SK-N-SH treated with all-trans-retinoic acid at 6 μM for 48 hours (cell line): Measurements from ENCODE around the gene HRAS.

Experiments used
- ATAC-seq: fragments of 200-7000 bp; cut with Tn5 transposase; 3 replicates; pipeline ENCODE4 v1.9.1; 2020; ENCODE audit warnings: mild to moderate bottlenecking, moderate library complexity
- ARNTL ChIP-seq: fragments of 450-650 bp; formaldehyde crosslinking; IDR thresholded peaks from 2 replicates; pipeline ENCODE4 v1.5.0; 2020; ENCODE audit warnings: low read depth, mild to moderate bottlenecking, moderate library complexity, borderline replicate concordance
- BACH2 ChIP-seq: fragments of 250-450 bp; sonication (Bioruptor Pico); IDR thresholded peaks from 2 replicates; pipeline ENCODE4 v1.9.0; 2021; ENCODE audit warnings: mild to moderate bottlenecking, borderline replicate concordance
- CREB5 ChIP-seq: fragments of 250-450 bp; sonication (Bioruptor Pico); IDR thresholded peaks from 2 replicates; pipeline ENCODE4 v1.5.1; 2020; ENCODE audit warnings: low read depth, mild to moderate bottlenecking, moderate library complexity
- CSDC2 ChIP-seq: fragments of 250-450 bp; sonication (Bioruptor Pico); IDR thresholded peaks from 2 replicates; pipeline ENCODE4 v1.5.0; 2020; ENCODE audit warnings: mild to moderate bottlenecking, moderate library complexity
- CSRNP3 ChIP-seq: fragments of 250-450 bp; sonication (Bioruptor Pico); IDR thresholded peaks from 2 replicates; pipeline ENCODE4 v1.5.1; 2021; ENCODE audit warnings: mild to moderate bottlenecking, moderate library complexity
- GLIS3 ChIP-seq: fragments of 250-450 bp; sonication (Bioruptor Pico); IDR thresholded peaks from 2 replicates; pipeline ENCODE4 v1.5.0; 2020; ENCODE audit warnings: mild to moderate bottlenecking, moderate library complexity
- ISL1 ChIP-seq: fragments of 250-450 bp; sonication (Bioruptor Pico); IDR thresholded peaks from 2 replicates; pipeline ENCODE4 v2.1.2; 2022; ENCODE audit warnings: mild to moderate bottlenecking, moderate library complexity
- OSR1 ChIP-seq: fragments of 250-450 bp; sonication (Bioruptor Pico); IDR thresholded peaks from 2 replicates; pipeline ENCODE4 v1.8.0; 2022; ENCODE audit warnings: moderate library complexity, mild to moderate bottlenecking, inconsistent platforms
- PATZ1 ChIP-seq: fragments of 250-450 bp; sonication (Bioruptor Pico); IDR thresholded peaks from 2 replicates; pipeline ENCODE4 v1.8.0; 2020; ENCODE audit warnings: mild to moderate bottlenecking, moderate library complexity, borderline replicate concordance
- PPARA ChIP-seq: fragments of 250-450 bp; sonication (Bioruptor Pico); IDR thresholded peaks from 2 replicates; pipeline ENCODE4 v1.5.0; 2020; ENCODE audit warnings: mild to moderate bottlenecking, borderline replicate concordance
- RARB ChIP-seq: fragments of 250-450 bp; sonication (Bioruptor Pico); IDR thresholded peaks from 2 replicates; pipeline ENCODE4 v1.8.0; 2021; ENCODE audit warnings: mild to moderate bottlenecking, moderate library complexity
- SNAI2 ChIP-seq: fragments of 250-450 bp; sonication (Bioruptor Pico); IDR thresholded peaks from 2 replicates; pipeline ENCODE4 v1.5.0; 2020; ENCODE audit warnings: mild to moderate bottlenecking, moderate library complexity
- TCF4 ChIP-seq: fragments of 250-450 bp; sonication (Bioruptor Pico); IDR thresholded peaks from 2 replicates; pipeline ENCODE4 v1.8.0; 2021; ENCODE audit warnings: mild to moderate bottlenecking, moderate library complexity, borderline replicate concordance
- TOX ChIP-seq: fragments of 250-450 bp; sonication (Bioruptor Pico); IDR thresholded peaks from 2 replicates; pipeline ENCODE4 v1.8.0; 2021; ENCODE audit warnings: mild to moderate bottlenecking, moderate library complexity, borderline replicate concordance
- TSHZ2 ChIP-seq: fragments of 250-450 bp; sonication (Bioruptor Pico); IDR thresholded peaks from 2 replicates; pipeline ENCODE4 v1.5.0; 2020; ENCODE audit warnings: mild to moderate bottlenecking, moderate library complexity
- ZC3H10 ChIP-seq: fragments of 250-450 bp; sonication (Bioruptor Pico); IDR thresholded peaks from 2 replicates; pipeline ENCODE4 v1.5.1; 2021; ENCODE audit warnings: mild to moderate bottlenecking, moderate library complexity
- ZFP3 ChIP-seq: fragments of 250-450 bp; sonication (Bioruptor Pico); IDR thresholded peaks from 2 replicates; pipeline ENCODE4 v1.5.0; 2020; ENCODE audit warnings: mild to moderate bottlenecking, moderate library complexity
- ZNF565 ChIP-seq: fragments of 450-650 bp; formaldehyde crosslinking; conservative IDR thresholded peaks from 2 replicates; pipeline ENCODE4 v1.5.0; 2020; ENCODE audit warnings: low read depth, mild to moderate bottlenecking, moderate library complexity
- ZNF70 ChIP-seq: fragments of 450-650 bp; formaldehyde crosslinking; IDR thresholded peaks from 2 replicates; pipeline ENCODE4 v1.5.0; 2020; ENCODE audit warnings: mild to moderate bottlenecking, moderate library complexity
- ZNF8 ChIP-seq: fragments of 450-650 bp; formaldehyde crosslinking; IDR thresholded peaks from 2 replicates; pipeline ENCODE4 v1.5.0; 2020; ENCODE audit warnings: mild to moderate bottlenecking, moderate library complexity

Gene HRAS

GRCh38 chr11:581752-582151 lies 46.4 kb upstream of the HRAS start (continued):
- TF ChIP-seq TSHZ2: no peak
- TF ChIP-seq PPARA: no peak
- TF ChIP-seq RARB (CRISPR knock-in tag): no peak
- TF ChIP-seq ARNTL: no peak
- TF ChIP-seq ISL1 (CRISPR knock-in tag): no peak
- TF ChIP-seq, all 23 proteins: peak for 0

GRCh38 chr11:581342-581741 lies 46.0 kb upstream of the HRAS start:
- TF ChIP-seq ZNF8 (CRISPR knock-in tag) (no peak), CSRNP3 (CRISPR knock-in tag) (no peak), ZNF70 (CRISPR knock-in tag) (no peak), BACH2 (CRISPR knock-in tag) (no peak), SNAI2 (CRISPR knock-in tag) (no peak), ISL1 (CRISPR knock-in tag) (no peak), CSDC2 (CRISPR knock-in tag) (no peak), ZFP3 (CRISPR knock-in tag) (no peak), TCF4 (CRISPR knock-in tag) (no peak), ZC3H10 (CRISPR knock-in tag) (no peak), GLIS3 (CRISPR knock-in tag) (no peak)
- TF ChIP-seq, all 23 proteins: peak for 0
- ATAC-seq: no peak

GRCh38 chr11:579830-580601 lies 44.6 kb upstream of the HRAS start:
- no peak for TF ChIP-seq TCF4 (CRISPR knock-in tag)
- no peak for TF ChIP-seq PPARA
- no peak for TF ChIP-seq ARNTL
- no peak for TF ChIP-seq ZC3H10 (CRISPR knock-in tag)
- TF ChIP-seq CSDC2 (CRISPR knock-in tag): no peak
- no peak for TF ChIP-seq GLIS3 (CRISPR knock-in tag)
- no peak for TF ChIP-seq PATZ1 (CRISPR knock-in tag)
- no peak for TF ChIP-seq ZNF8 (CRISPR knock-in tag)
- no peak for TF ChIP-seq SNAI2 (CRISPR knock-in tag)
- TF ChIP-seq BACH2 (CRISPR knock-in tag): no peak
- no peak for TF ChIP-seq CREB5 (CRISPR knock-in tag)
- no peak for TF ChIP-seq RARB (CRISPR knock-in tag)
- TF ChIP-seq TOX (CRISPR knock-in tag): no peak
- no peak for ATAC-seq

GRCh38 chr11:578276-579035 lies 43.1 kb upstream of the HRAS start:
- TF ChIP-seq ZNF565 (CRISPR knock-in tag): no peak
- no peak for TF ChIP-seq RARB (CRISPR knock-in tag)
- no peak for TF ChIP-seq PPARA
- TF ChIP-seq BACH2 (CRISPR knock-in tag): no peak
- TF ChIP-seq OSR1: no peak
- TF ChIP-seq GLIS3 (CRISPR knock-in tag): no peak
- TF ChIP-seq ZNF70 (CRISPR knock-in tag): no peak
- no peak for ATAC-seq
